Sigmoid colon (tissue), 7 donors: ENCODE measurements around the gene CHMP2A. TPM values are rescaled to one million over a fixed set of nuclear protein-coding genes. Genes with fewer than 3 reads are reported as not detected.

Experiments used
- DNase-seq: peaks from one replicate; pipeline ENCODE4 v3.0.0-alpha.2; 2019
- H3K27ac ChIP-seq, 4 donors: fragments of 200-600 bp; sonication (generic); one replicate each; pipeline ENCODE4 v1.5.1; 2016 to 2019; ENCODE audit warnings: mild to moderate bottlenecking in 1 of 4
- H3K27me3 ChIP-seq, 3 donors: fragments of 200-600 bp; sonication (generic); one replicate each; pipeline ENCODE4 v1.5.1; 2019; ENCODE audit warnings: mild to moderate bottlenecking in 1 of 3
- H3K36me3 ChIP-seq, 4 donors: fragments of 200-600 bp; sonication (generic); one replicate each; pipeline ENCODE4 v1.5.1; 2016 to 2019
- H3K4me1 ChIP-seq, 4 donors: fragments of 200-600 bp; sonication (generic); one replicate each; pipeline ENCODE4 v1.5.1; 2017 to 2019
- H3K4me3 ChIP-seq, 4 donors: fragments of 200-600 bp; sonication (generic); one replicate each; pipeline ENCODE4 v1.5.1; 2017 to 2019; ENCODE audit warnings: mild to moderate bottlenecking in 2 of 4, moderate library complexity in 1 of 4
- H3K9me3 ChIP-seq, 4 donors: fragments of 200-600 bp in 3 of 4; sonication (generic) in 3 of 4; one replicate each; pipeline versions ENCODE4 v1.5.1 to v1.6.1; 2013 to 2019
- CTCF ChIP-seq, 4 experiments: fragments of 450-650 bp in 3 of 4; fragments of 200-600 bp in 1 of 4; IDR thresholded peaks; one replicate each; pipeline ENCODE4 v1.5.1; 2016 to 2019; ENCODE audit warnings: antibody characterized with exemption in 4 of 4, mild to moderate bottlenecking in 3 of 4, moderate library complexity in 2 of 4
- EP300 ChIP-seq, 4 donors: sonication (generic); formaldehyde crosslinking; IDR thresholded peaks; one replicate each; pipeline ENCODE4 v1.6.1; 2017; ENCODE audit warnings: antibody characterized with exemption in 4 of 4
- POLR2A ChIP-seq, 2 donors: fragments of 450-650 bp; IDR thresholded peaks; one replicate each; pipeline ENCODE4 v1.6.1; 2016; ENCODE audit warnings: antibody characterized with exemption in 2 of 2, mild to moderate bottlenecking in 2 of 2, moderate library complexity in 2 of 2
- POLR2AphosphoS5 ChIP-seq, 4 donors: sonication (generic); formaldehyde crosslinking; IDR thresholded peaks; one replicate each; pipeline ENCODE4 v1.6.1; 2017; ENCODE audit warnings: antibody characterized with exemption in 4 of 4
- WGBS, 2 donors: extraction: QIAGEN DNeasy Blood & Tissue Kit; methylation state at CpG; one replicate each; pipeline ENCODE4 v1.1.7; 2013; 5-methylcytosine and 5-hydroxymethylcytosine counted together
- intact Hi-C: fragments of 100-400 bp; cut with DNase I; formaldehyde crosslinking; loops from one replicate; pipeline ENCODE4 v1.15.1; 2023
- polyA plus RNA-seq, 3 donors: library from polyadenylated mRNA; stranded (reverse); fragments of 200-250 nt; gene quantifications; one replicate each; pipeline ENCODE4 v1.2.3, GENCODE V29; 2013
- total RNA-seq, 4 donors: library from RNA; depleted of rRNA; stranded (reverse); fragments of >200 nt; gene quantifications; one replicate each; pipeline ENCODE4 v1.1.0, GENCODE V29; 2016
- donor health status: healthy with polysubstance abuse.
- donor health status: Bipolar disorder and iron deficiency.
- donor health status: healthy.

CHMP2A gene
- total and polyA plus RNA-seq, 7 donors = 101 to 372 (median 144) TPM

- Histone ChIP-seq H3K27ac (peak overlapping the region; percentile 92 to 99 (median 98)), H3K9me3 (no peaks in the 10 kb centered on the region), H3K36me3 (peaks cover 0 to 33% (median 9%) of the 10 kb centered on the region in 4 donors), H3K4me3 (peak overlapping the region; percentile 58 to 87 (median 70)), H3K27me3 (no peaks in the 10 kb centered on the region), H3K4me1 (peaks cover 0 to 38% (median 34%) of the 10 kb centered on the region in 4 donors)
- intact Hi-C loops = loop anchor here (1.0 to 2.0 kb wide), 3 partner anchors 13 to 53 kb away; partner anchors contain the start of genes TRIM28, UBE2M and ZBTB45
- TF ChIP-seq EP300 (IDR thresholded peaks at IDR 0.05) (no peak), POLR2AphosphoS5 (IDR thresholded peaks at IDR 0.05) (peak in 1 of 4 donors; percentile 42), POLR2A (IDR thresholded peaks at IDR 0.05) (no peak), CTCF (IDR thresholded peaks at IDR 0.05) (no peak)
- DNase-seq = peak; percentile 62
- WGBS, 2 donors = 42 to 53% methylated on average over 24 of the region's 24 CpGs
Observed at GRCh38 chr19:58572026-58572817, 17.3 kb upstream of the CHMP2A start.

DNA sequence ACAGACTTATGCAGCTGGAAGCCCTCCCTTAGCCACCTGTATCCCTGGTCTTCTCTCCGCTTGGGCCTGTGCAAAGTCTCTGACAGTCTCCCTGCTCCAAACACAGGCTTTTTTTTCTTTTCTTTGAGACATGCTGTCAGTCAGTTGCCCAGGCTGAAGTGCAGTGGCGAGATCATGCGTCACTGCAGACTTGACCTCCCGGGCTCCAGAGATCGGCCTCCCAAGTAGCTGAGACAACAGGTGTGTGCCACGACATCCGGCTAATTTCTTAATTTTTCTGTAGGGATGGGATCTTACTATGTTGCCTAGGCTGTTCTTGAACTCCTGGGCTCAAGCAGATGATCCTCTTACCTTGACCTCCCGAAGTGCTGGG is 16.7 kb upstream of the CHMP2A start:
- TF ChIP-seq POLR2AphosphoS5 (IDR thresholded peaks at IDR 0.05) = no peak
- TF ChIP-seq CTCF (IDR thresholded peaks at IDR 0.05) = no peak
- no peak for TF ChIP-seq POLR2A (IDR thresholded peaks at IDR 0.05)
- TF ChIP-seq EP300 (IDR thresholded peaks at IDR 0.05) = no peak
- Histone ChIP-seq H3K36me3 (peaks cover 0 to 40% (median 9%) of the 10 kb centered on the region in 4 donors), H3K27ac (no peak overlapping the region), H3K27me3 (no peaks in the 10 kb centered on the region), H3K4me3 (no peak overlapping the region), H3K4me1 (peaks cover 0 to 32% (median 28%) of the 10 kb centered on the region in 4 donors), H3K9me3 (no peaks in the 10 kb centered on the region)
- intact Hi-C loops = no loop called here
- WGBS, 2 donors = 97% methylated on average over 8 of the region's 8 CpGs
- peak; percentile 54 for DNase-seq

DNA sequence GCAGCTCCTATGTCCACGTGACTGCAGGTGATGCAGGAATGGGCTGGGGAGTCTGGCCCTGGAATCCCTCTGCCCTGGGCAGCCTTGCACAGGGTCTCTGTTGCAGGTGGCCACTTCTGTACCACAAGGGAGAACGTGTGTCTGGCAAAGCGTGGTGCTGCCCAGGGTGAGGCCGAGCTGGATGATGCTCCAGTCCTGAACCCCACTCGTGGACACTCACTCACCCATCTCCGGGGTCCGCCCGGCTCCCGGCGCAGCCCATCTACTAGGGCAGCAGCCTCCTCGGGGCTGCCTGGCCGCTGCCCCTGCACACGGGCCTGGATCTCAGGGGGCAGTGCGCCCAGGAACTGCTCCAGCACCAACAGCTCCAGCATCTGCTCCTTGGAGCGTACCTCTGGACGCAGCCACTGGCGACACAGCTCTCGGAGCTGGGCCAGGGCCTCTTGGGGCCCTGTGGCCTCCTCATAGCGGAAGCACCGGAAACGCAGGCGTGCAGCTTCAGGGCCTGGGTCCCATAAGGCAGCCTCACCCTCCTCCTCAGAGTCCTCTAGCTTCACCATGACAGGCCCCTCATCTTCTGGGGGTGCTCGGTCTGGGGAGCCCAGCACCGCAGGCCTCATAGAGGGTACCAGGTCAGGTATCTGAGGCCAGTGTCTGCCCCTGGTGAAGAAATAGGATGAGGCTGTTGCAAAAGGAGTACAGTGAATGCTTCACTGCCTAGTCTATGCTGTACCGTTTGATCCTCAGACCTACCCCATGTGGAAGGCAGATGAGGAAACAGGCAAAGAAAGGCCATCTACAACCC is 16.1 kb upstream of the CHMP2A start:
- Histone ChIP-seq H3K9me3 (no peaks in the 10 kb centered on the region), H3K36me3 (peaks cover 0 to 44% (median 9%) of the 10 kb centered on the region in 4 donors), H3K27me3 (no peaks in the 10 kb centered on the region), H3K4me3 (no peak overlapping the region), H3K4me1 (peaks cover 0 to 27% (median 23%) of the 10 kb centered on the region in 4 donors), H3K27ac (no peak overlapping the region)
- intact Hi-C loops = no loop called here
- DNase-seq = peak; percentile 62
- WGBS, 2 donors = 92 to 96% methylated on average over 25 of the region's 25 CpGs
- no peak for TF ChIP-seq EP300 (IDR thresholded peaks at IDR 0.05)

- Histone ChIP-seq H3K4me3 (no peak overlapping the region), H3K36me3 (peaks cover 0 to 44% (median 9%) of the 10 kb centered on the region in 4 donors), H3K9me3 (no peaks in the 10 kb centered on the region), H3K27me3 (no peaks in the 10 kb centered on the region), H3K27ac (no peak overlapping the region), H3K4me1 (peaks cover 0 to 23% (median 20%) of the 10 kb centered on the region in 4 donors)
- TF ChIP-seq POLR2AphosphoS5 (IDR thresholded peaks at IDR 0.05) (no peak), CTCF (IDR thresholded peaks at IDR 0.05) (no peak), POLR2A (IDR thresholded peaks at IDR 0.05) (no peak), EP300 (IDR thresholded peaks at IDR 0.05) (no peak)
- intact Hi-C loops = no loop called here
- DNase-seq = peak; percentile 58
- WGBS, 2 donors = 89% methylated on average over 8 of the region's 8 CpGs
Observed at GRCh38 chr19:58569943-58570670, 15.2 kb upstream of the CHMP2A start.
